B cell (primary cell): ENCODE data around the gene NSFL1C.

Source experiments
- CTCF ChIP-seq: fragments of 200-600 bp; IDR thresholded peaks from one replicate; pipeline ENCODE4 v1.8.0; 2022; ENCODE audit warnings: antibody characterized with exemption, mild to moderate bottlenecking
- EZH2 ChIP-seq: IDR thresholded peaks from 2 replicates; pipeline ENCODE4 v1.6.1; 2012; ENCODE audit warnings: borderline replicate concordance, low read depth, mild to moderate bottlenecking, moderate library complexity, low read length; ENCODE audit not compliant: insufficient read depth, poor library complexity, severe bottlenecking

- TF ChIP-seq CTCF (no peak), EZH2 (no peak)
Measured at GRCh38 chr20:1423206-1423605, 43.4 kb downstream of the NSFL1C start.
